AG10803 (cell line): ENCODE data around the gene SPTLC1.

Source experiments
- DNase-seq: peaks from one replicate; pipeline ENCODE4 v3.0.0; 2010; ENCODE audit warnings: low read depth
- H3K4me3 ChIP-seq: 2 replicates; pipeline ENCODE4 v1.5.1; 2011; ENCODE audit warnings: mild to moderate bottlenecking, low read length, control low read depth
- CTCF ChIP-seq: conservative IDR thresholded peaks from 2 replicates; pipeline ENCODE4 v1.5.1; 2011; ENCODE audit warnings: mild to moderate bottlenecking, low read length, control low read depth, inconsistent platforms

SPTLC1 gene

GRCh38 chr9:92047500-92047899 is 67.7 kb downstream of the SPTLC1 start:
- TF ChIP-seq CTCF, result no peak

GRCh38 chr9:92046676-92047075 is 68.5 kb downstream of the SPTLC1 start:
- no peak overlapping the region for H3K4me3 ChIP-seq
- no peak for TF ChIP-seq CTCF
- DNase-seq, result no peak

More at GRCh38 chr9:92047500-92047899, 67.7 kb downstream of the SPTLC1 start:
- no peak overlapping the region for H3K4me3 ChIP-seq
- no peak for DNase-seq

GRCh38 chr9:92044936-92045335 is 70.3 kb downstream of the SPTLC1 start:
- no peak for TF ChIP-seq CTCF
- DNase-seq, result no peak
- H3K4me3 ChIP-seq, result no peak overlapping the region

- TF ChIP-seq CTCF, result no peak
- no peak for DNase-seq
- H3K4me3 ChIP-seq, result no peak overlapping the region
Observed at GRCh38 chr9:92043002-92043401, 72.2 kb downstream of the SPTLC1 start.

GRCh38 chr9:92042260-92042659 is 73.0 kb downstream of the SPTLC1 start:
- H3K4me3 ChIP-seq, result no peak overlapping the region
- DNase-seq, result no peak
- TF ChIP-seq CTCF, result no peak

- TF ChIP-seq CTCF, result no peak
- H3K4me3 ChIP-seq, result no peak overlapping the region
- DNase-seq, result no peak
Observed at GRCh38 chr9:92036756-92037155, 78.5 kb downstream of the SPTLC1 start.

GRCh38 chr9:92036411-92036746 is 78.8 kb downstream of the SPTLC1 start:
- no peak overlapping the region for H3K4me3 ChIP-seq
- no peak for TF ChIP-seq CTCF
- DNase-seq, result no peak
